ENCODE measurements around the gene KRTAP29-1.
"Not testable (repeated sequence)": the region's sequence is repeated elsewhere in the genome, so short reads cannot be mapped to it uniquely, and the experiment has no call there.

Gene KRTAP29-1

GRCh38 chr17:41296846-41297245 is 5.8 kb downstream of the KRTAP29-1 start:
- DNase-seq = no peak

DNA sequence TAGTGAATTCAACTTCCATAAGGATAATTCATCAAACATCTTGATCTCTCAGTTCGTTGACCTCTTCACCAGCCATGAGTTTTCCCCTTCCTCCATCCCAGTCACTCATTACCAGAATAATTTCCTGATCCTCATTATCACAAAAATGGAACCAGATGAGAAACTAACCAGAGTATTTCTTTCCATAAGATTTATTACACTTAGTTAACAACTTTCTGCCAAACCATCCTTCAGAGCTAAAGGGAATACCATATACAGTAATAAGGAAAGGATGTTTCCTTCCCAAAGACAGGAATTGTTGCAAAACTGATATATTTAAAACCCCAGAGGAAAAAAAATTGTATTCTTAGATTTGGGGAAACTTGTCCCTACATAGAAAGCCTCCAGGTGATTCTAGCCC is 8.6 kb downstream of the KRTAP29-1 start:
- DNase-seq = no peak

GRCh38 chr17:41287050-41287449 is 15.6 kb downstream of the KRTAP29-1 start:
- DNase-seq = no peak

GRCh38 chr17:41284546-41284945 is 18.1 kb downstream of the KRTAP29-1 start:
- no peak for DNase-seq

DNA sequence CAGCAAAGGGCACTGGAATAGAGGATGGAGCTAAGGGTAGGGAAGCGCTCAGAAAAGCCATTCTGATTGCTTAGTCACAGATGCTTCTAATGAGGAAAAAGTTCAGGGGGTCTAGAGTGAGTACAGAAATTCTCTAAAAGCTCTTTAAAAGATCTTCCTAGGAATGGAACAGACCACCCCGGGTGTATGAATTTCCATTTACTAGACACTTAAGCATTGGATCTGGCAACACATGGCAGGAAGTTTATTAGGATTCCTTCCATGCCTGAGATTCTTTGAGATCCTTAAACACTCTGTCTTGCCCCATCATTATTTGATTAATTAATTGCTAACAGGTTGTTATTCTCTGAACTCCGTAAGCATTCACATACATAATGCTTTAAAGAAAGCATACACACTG is 18.6 kb downstream of the KRTAP29-1 start:
- DNase-seq = no peak

DNA sequence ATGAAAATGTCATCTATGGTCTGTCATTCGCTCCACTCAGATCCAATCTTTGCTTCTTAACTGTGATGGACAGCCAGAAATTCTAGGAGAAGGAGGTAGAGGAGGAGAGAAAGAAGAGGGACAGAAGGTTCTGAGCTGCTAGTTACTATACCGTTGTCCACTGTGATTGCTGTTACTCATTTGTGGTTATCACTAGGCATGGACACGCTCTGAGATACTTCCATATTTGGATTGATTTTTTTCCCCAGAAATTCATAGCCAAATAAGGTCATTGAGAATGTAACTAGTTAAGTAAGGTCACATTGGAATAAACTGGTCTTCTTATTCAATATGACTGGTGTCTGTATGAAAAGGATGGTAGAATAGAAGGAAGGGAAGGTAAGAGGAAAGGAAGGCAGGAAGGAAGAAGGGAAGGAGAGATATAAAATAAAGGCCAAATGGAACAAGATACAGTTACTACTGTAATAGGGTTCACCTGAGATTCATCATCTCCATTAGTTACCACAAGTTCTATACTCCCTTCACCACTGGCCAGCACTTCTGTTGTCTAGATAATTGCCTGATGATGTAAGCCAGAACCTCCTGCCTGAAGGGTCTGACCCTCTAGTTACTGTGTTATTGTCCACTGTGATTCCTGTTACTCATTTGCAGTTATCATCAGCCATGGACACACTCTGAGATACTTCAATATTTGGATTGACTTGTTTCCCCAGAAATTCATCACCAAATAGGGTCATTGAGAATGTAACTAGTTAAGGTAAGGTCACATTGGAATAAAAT is 24.3 kb downstream of the KRTAP29-1 start:
- no peak for DNase-seq

DNA sequence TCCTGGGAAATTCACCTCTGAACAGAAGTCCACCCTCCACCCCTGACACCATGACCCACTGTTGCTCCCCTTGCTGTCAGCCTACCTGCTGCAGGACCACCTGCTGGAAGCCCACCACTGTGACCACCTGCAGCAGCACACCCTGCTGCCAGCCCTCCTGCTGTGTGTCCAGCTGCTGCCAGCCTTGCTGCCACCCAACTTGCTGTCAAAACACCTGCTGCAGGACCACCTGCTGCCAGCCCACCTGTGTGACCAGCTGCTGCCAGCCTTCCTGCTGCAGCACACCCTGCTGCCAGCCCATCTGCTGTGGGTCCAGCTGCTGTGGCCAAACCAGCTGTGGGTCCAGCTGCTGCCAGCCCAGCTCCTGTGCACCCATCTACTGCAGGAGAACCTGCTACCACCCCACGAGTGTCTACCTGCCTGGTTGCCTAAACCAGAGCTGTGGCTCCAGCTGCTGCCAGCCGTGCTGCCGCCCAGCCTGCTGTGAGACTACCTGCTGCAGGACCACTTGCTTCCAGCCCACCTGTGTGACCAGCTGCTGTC is 26.9 kb downstream of the KRTAP29-1 start, which contains the start of gene KRTAP9-7:
TSS of gene KRTAP9-7 (plus strand) at position 51 of the 543 bp plus-strand sequence. CDS start at position 51, 0 bp downstream.
- not testable (repeated sequence) for DNase-seq

- DNase-seq = no peak
Measured at GRCh38 chr17:41271858-41272257, 30.8 kb downstream of the KRTAP29-1 start.

DNA sequence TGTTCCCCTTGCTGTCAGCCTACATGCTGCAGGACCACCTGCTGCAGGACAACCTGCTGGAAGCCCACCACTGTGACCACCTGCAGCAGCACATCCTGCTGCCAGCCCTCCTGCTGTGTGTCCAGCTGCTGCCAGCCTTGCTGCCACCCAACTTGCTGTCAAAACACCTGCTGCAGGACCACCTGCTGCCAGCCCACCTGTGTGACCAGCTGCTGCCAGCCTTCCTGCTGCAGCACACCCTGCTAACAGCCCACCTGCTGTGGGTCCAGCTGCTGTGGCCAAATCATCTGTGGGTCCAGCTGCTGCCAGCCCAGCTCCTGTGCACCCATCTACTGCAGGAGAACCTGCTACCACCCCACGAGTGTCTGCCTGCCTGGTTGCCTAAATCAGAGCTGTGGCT is 31.3 kb downstream of the KRTAP29-1 start:
- DNase-seq = not testable (repeated sequence)

GRCh38 chr17:41267711-41268110 is 34.9 kb downstream of the KRTAP29-1 start:
- no peak for DNase-seq

- no peak for DNase-seq
Measured at GRCh38 chr17:41265078-41265477, 37.6 kb downstream of the KRTAP29-1 start, which contains the start of gene KRTAP9-6. KRTAP9-6 (plus strand) TSS chr17:41265378; CDS start chr17:41265378, 0 bp downstream.

DNA sequence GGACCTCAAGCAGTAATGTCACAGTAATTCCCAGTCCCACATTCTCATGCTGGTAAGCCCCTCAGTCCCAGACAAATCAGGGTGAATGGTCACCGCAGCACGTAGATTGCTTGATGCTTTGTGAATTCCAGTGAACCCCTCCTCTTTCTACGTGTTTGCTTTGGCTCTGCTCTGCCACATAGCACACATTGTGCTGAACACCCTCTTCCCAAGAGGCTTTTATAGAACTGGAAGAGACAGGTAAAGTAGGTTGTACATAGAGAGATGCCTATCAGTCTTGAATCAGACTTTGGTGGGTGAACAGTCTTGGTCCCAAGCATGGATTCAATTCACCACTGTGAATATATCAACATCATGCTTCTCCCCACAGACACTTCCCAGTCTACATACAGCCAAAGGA is 38.1 kb downstream of the KRTAP29-1 start:
- DNase-seq = no peak

DNA sequence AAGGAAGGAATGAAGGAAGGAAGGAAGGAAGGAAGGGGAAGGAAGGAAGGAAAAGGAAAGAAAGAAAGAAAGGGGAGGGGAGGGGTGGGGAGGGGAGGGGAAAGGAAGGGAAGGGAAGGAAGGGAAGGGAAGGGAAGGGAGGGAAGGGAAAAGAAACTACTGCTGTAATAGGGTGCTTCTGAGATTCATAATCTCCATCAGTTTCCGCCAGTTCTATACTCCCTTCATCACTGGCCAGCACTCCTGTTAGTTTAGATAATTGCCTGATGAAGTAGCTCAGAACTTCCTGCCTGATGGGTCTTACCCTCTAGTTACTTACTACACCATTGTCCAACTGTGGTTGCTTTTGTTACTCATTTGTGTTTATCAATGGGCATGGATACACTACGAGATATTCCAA is 39.4 kb downstream of the KRTAP29-1 start:
- DNase-seq = no peak

- no peak for DNase-seq
Measured at GRCh38 chr17:41258406-41258805, 44.2 kb downstream of the KRTAP29-1 start.

- no peak for DNase-seq
Measured at GRCh38 chr17:41256291-41256685, 46.4 kb downstream of the KRTAP29-1 start.

GRCh38 chr17:41255381-41256290 is 47.0 kb downstream of the KRTAP29-1 start, which contains the start of gene KRTAP9-9:
KRTAP9-9 (plus strand) TSS chr17:41255384.
- not testable (repeated sequence) for DNase-seq

GRCh38 chr17:41254861-41255260 is 47.8 kb downstream of the KRTAP29-1 start:
- no peak for DNase-seq

All from stimulated activated CD4-positive, alpha-beta T cell treated with anti-CD3 and anti-CD28 coated beads, Interleukin-4, amount 100 ng/mL, for 1 hour (primary cell).